ENCODE data around the gene PCDHA8. TPM values are rescaled to one million over a fixed set of nuclear protein-coding genes. Genes with fewer than 3 reads are reported as not detected.
"Not testable (repeated sequence)": the region's sequence is repeated elsewhere in the genome, so short reads cannot be mapped to it uniquely, and the experiment has no call there.

PCDHA8 gene
- total RNA-seq, 6 experiments from 2014 or later, result 0.05 to 0.12 TPM; not detected in 4

- no peaks in the 10 kb centered on the region for H3K27me3 Mint-ChIP-seq (ENCODE audit: insufficient read depth)
- H3K4me3 Mint-ChIP-seq, result no peak within 1 kb of the TSS
- H3K4me1 Mint-ChIP-seq (ENCODE audit: low read depth), result no peaks in the 10 kb centered on the region
- TF ChIP-seq CTCF (IDR thresholded peaks at IDR 0.05), result no peak
- H3K27ac Mint-ChIP-seq, result no peak within 1 kb of the TSS
- no peak for DNase-seq
- no peaks in the 10 kb centered on the region for H3K36me3 Mint-ChIP-seq (ENCODE audit: low read depth)
- H3K9me3 Mint-ChIP-seq, result peaks cover 24% of the 10 kb centered on the region
Measured at GRCh38 chr5:140875085-140876065, 34.4 kb downstream of the PCDHA8 start, which contains the start of gene PCDHA12. Gene PCDHA12, plus strand, starts transcription at chr5:140875308. Its CDS starts 165 bp downstream, at chr5:140875473.

- H3K9me3 Mint-ChIP-seq, result peaks cover 26% of the 10 kb centered on the region
- DNase-seq; H3K4me1 Mint-ChIP-seq (ENCODE audit: low read depth); H3K4me3 Mint-ChIP-seq; H3K27me3 Mint-ChIP-seq (ENCODE audit: insufficient read depth); H3K36me3 Mint-ChIP-seq (ENCODE audit: low read depth); H3K27ac Mint-ChIP-seq: not testable (repeated sequence)
Measured at GRCh38 chr5:140876541-140877261, 35.7 kb downstream of the PCDHA8 start.

- no peak for TF ChIP-seq CTCF (IDR thresholded peaks at IDR 0.05)
- Mint-ChIP-seq H3K36me3 (ENCODE audit: low read depth) (peaks cover 4% of the 10 kb centered on the region; the same call in 1 of the 2 replicates), H3K9me3 (peaks cover 26% of the 10 kb centered on the region), H3K27me3 (ENCODE audit: insufficient read depth) (no peaks in the 10 kb centered on the region), H3K4me3 (no peak overlapping the region), H3K4me1 (ENCODE audit: low read depth) (no peaks in the 10 kb centered on the region), H3K27ac (no peak overlapping the region)
- no peak for DNase-seq
Measured at GRCh38 chr5:140877262-140877581, 36.2 kb downstream of the PCDHA8 start.

- DNase-seq, result no peak
- H3K27ac Mint-ChIP-seq, result no peak within 1 kb of the TSS
- no peak for TF ChIP-seq CTCF (IDR thresholded peaks at IDR 0.05)
- H3K27me3 Mint-ChIP-seq (ENCODE audit: insufficient read depth), result no peaks in the 10 kb centered on the region
- H3K9me3 Mint-ChIP-seq, result peaks cover 17% of the 10 kb centered on the region
- peaks cover 4% of the 10 kb centered on the region; the same call in 1 of the 2 replicates for H3K36me3 Mint-ChIP-seq (ENCODE audit: low read depth)
- no peak within 1 kb of the TSS for H3K4me3 Mint-ChIP-seq
- H3K4me1 Mint-ChIP-seq (ENCODE audit: low read depth), result no peaks in the 10 kb centered on the region
Measured at GRCh38 chr5:140881889-140882590, 41.1 kb downstream of the PCDHA8 start, which contains the start of gene PCDHA13. Gene PCDHA13, plus strand, starts transcription at chr5:140882124. Its CDS starts 145 bp downstream, at chr5:140882269.

- Mint-ChIP-seq H3K27me3 (ENCODE audit: insufficient read depth) (no peaks in the 10 kb centered on the region), H3K9me3 (peaks cover 20% of the 10 kb centered on the region), H3K4me1 (ENCODE audit: low read depth) (no peaks in the 10 kb centered on the region), H3K36me3 (ENCODE audit: low read depth) (peaks cover 4% of the 10 kb centered on the region; the same call in 1 of the 2 replicates), H3K4me3 (no peak overlapping the region), H3K27ac (no peak overlapping the region)
- no peak for DNase-seq
- 0 out of 2 replicates have a peak, but pooled peaks have one; percentile 6 for TF ChIP-seq CTCF (IDR thresholded peaks at IDR 0.05)
Measured at GRCh38 chr5:140882591-140882899, 41.6 kb downstream of the PCDHA8 start.

Data from HFFc6 (cell line).